CD8-positive, alpha-beta memory T cell (primary cell): Measurements from ENCODE around the gene RPL29. TPM values are rescaled to one million over a fixed set of nuclear protein-coding genes. Genes with fewer than 3 reads are reported as not detected.

Experiments used
- CTCF ChIA-PET: fragments of 350-600 bp; sonication (Branson Sonifier 250); formaldehyde crosslinking; loops from one replicate; lab custom pipeline; 2021; ENCODE audit warnings: antibody characterized with exemption; lab: Charles Lee
- POLR2A ChIA-PET: fragments of 350-600 bp; sonication (Branson Sonifier 250); formaldehyde crosslinking; loops from one replicate; lab custom pipeline; 2021; ENCODE audit warnings: antibody characterized with exemption; lab: Charles Lee
- DNase-seq, 5 donors: peaks; one replicate each; pipeline versions ENCODE4 v3.0.0 to v3.0.0-alpha.2; 2020 to 2022; ENCODE audit warnings: mixed read lengths in 1 of 5
- H3K27ac ChIP-seq: one replicate; pipeline ENCODE4 v1.7.0; 2013; ENCODE audit warnings: low read depth, mild to moderate bottlenecking, low read length, moderate library complexity
- H3K27me3 ChIP-seq: 2 replicates; pipeline ENCODE4 v1.7.0; 2013; ENCODE audit warnings: low read length, mild to moderate bottlenecking; ENCODE audit not compliant: insufficient read depth, poor library complexity, severe bottlenecking
- H3K36me3 ChIP-seq: 2 replicates; pipeline ENCODE4 v1.7.0; 2013; ENCODE audit warnings: mild to moderate bottlenecking, low read length, moderate library complexity; ENCODE audit not compliant: insufficient read depth
- H3K4me1 ChIP-seq: 2 replicates; pipeline ENCODE4 v1.7.0; 2013; ENCODE audit warnings: mild to moderate bottlenecking, low read length, moderate library complexity; ENCODE audit not compliant: insufficient read depth
- H3K4me3 ChIP-seq: 2 replicates; pipeline ENCODE4 v1.7.0; 2013; ENCODE audit warnings: mild to moderate bottlenecking, low read length
- H3K9me3 ChIP-seq: 2 replicates; pipeline ENCODE4 v1.7.0; 2013; ENCODE audit warnings: mild to moderate bottlenecking, low read length
- H3K27ac Mint-ChIP-seq, 8 donors: one replicate each; pipeline ENCODE4 v1.8.0; 2020 to 2021; ENCODE audit warnings: mixed read lengths in 8 of 8, mild to moderate bottlenecking in 6 of 8, inconsistent platforms in 3 of 8, moderate library complexity in 3 of 8
- H3K27me3 Mint-ChIP-seq, 2 donors: one replicate each; pipeline ENCODE4 v1.8.0; 2020 to 2021; ENCODE audit warnings: mixed read lengths in 2 of 2, mild to moderate bottlenecking in 1 of 2, moderate library complexity in 1 of 2
- H3K36me3 Mint-ChIP-seq, 3 donors: one replicate each; pipeline ENCODE4 v1.8.0; 2020 to 2021; ENCODE audit warnings: mixed read lengths in 3 of 3, inconsistent platforms in 1 of 3, mild to moderate bottlenecking in 1 of 3
- H3K4me1 Mint-ChIP-seq, 3 donors: one replicate each; pipeline ENCODE4 v1.8.0; 2020 to 2021; ENCODE audit warnings: mixed read lengths in 3 of 3, inconsistent platforms in 1 of 3, mild to moderate bottlenecking in 1 of 3
- H3K4me3 Mint-ChIP-seq, 7 donors: one replicate each; pipeline ENCODE4 v1.8.0; 2020 to 2021; ENCODE audit warnings: mixed read lengths in 7 of 7, mild to moderate bottlenecking in 6 of 7, moderate library complexity in 4 of 7, inconsistent platforms in 2 of 7
- H3K9me3 Mint-ChIP-seq, 5 donors: one replicate each; pipeline ENCODE4 v1.8.0; 2020 to 2022; ENCODE audit warnings: mixed read lengths in 5 of 5, mild to moderate bottlenecking in 3 of 5, moderate library complexity in 2 of 5, inconsistent platforms in 1 of 5
- polyA plus RNA-seq: library from polyadenylated mRNA; unstranded; fragments of 300-500 nt; fragmentation: Illumina TruSeq; gene quantifications from one replicate; pipeline ENCODE4 v1.2.3, GENCODE V29; 2021
- total RNA-seq, 2 experiments: library from RNA; stranded (reverse); gene quantifications; one replicate each; pipeline ENCODE4 v1.2.3, GENCODE V29; 2021

Gene RPL29
- total and polyA plus RNA-seq, 3 experiments from 2014 or later, result 1,261 to 1,382 (median 1,367) TPM

GRCh38 chr3:51959651-51960050 lies 36.0 kb downstream of the RPL29 start:
- no peak overlapping the region for H3K4me3 Mint-ChIP-seq
- CTCF ChIA-PET, result interaction anchor here (1.1 to 3.7 kb wide), 2 partner anchors 13 to 18 kb away, joined by 4 to 16 read pairs; partner anchors contain the start of genes ABHD14B and RRP9
- no peak overlapping the region for H3K27ac ChIP-seq
- H3K9me3 Mint-ChIP-seq, result no peaks in the 10 kb centered on the region
- peaks cover 2 to 12% (median 6%) of the 10 kb centered on the region in 3 donors for H3K36me3 Mint-ChIP-seq
- H3K27ac Mint-ChIP-seq, result no peak overlapping the region
- no peak overlapping the region for H3K4me3 ChIP-seq
- H3K27me3 Mint-ChIP-seq, result peaks cover 12 to 27% of the 10 kb centered on the region in 2 donors
- H3K4me1 Mint-ChIP-seq, result peaks cover 5 to 9% (median 6%) of the 10 kb centered on the region in 3 donors
- POLR2A ChIA-PET, result no interaction called here
- H3K4me1 ChIP-seq, result peaks cover 6% of the 10 kb centered on the region
- H3K36me3 ChIP-seq, result no peaks in the 10 kb centered on the region
- no peak for DNase-seq
- H3K9me3 ChIP-seq, result no peaks in the 10 kb centered on the region
- peaks cover 18% of the 10 kb centered on the region for H3K27me3 ChIP-seq

DNA sequence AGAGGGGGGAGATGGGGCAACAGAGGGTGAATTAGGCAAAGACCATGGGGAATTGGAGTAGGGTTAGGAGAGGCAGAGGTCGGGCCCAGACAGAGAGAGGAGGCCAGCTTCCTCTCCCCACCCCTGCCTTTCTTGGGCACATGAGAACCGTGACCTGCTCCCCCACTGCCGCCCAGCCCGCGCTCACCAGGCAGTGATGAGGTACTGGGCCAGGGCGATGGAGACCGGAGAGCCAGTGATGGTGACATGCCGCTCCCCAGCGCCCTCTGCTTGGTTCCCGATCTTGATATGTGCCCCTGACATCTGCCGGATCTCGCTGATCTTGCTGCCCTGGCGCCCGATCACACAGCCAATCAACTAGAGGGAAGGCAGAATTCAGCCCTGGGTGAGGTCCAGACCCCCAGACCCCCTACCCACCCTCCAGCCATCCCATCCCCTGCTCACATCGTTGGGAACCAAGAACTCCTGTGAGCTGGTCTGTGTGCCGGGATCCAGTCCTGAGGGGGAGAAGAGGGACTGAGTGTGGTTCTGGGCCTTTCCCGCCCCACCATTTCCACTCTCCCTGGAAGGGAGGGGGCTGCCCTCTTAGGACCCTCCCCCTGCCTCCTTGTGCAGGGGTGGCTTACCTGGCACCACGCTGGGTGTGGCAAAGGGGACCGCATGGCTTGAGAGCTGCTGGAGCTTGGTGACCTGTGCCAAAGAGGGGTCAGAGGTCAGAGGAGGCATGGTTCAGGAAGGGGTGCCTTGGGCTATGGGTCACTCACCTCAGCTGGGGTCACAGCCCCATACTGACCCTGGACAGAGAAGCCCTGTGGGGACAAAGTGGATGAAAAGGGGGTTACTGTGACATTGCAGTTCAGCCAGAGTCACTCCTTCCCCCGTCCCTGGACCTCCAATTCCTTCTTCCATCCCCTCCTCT lies 36.8 kb downstream of the RPL29 start:
- Mint-ChIP-seq H3K4me1 (peaks cover 5 to 9% (median 6%) of the 10 kb centered on the region in 3 donors), H3K27me3 (peaks cover 20 to 33% of the 10 kb centered on the region in 2 donors), H3K36me3 (peaks cover 2 to 12% (median 6%) of the 10 kb centered on the region in 3 donors), H3K4me3 (no peak overlapping the region), H3K27ac (no peak overlapping the region), H3K9me3 (no peaks in the 10 kb centered on the region)
- POLR2A ChIA-PET, result no interaction called here
- Histone ChIP-seq H3K27ac (no peak overlapping the region), H3K9me3 (no peaks in the 10 kb centered on the region), H3K4me1 (peaks cover 6% of the 10 kb centered on the region), H3K27me3 (peaks cover 18% of the 10 kb centered on the region), H3K36me3 (no peaks in the 10 kb centered on the region), H3K4me3 (no peak overlapping the region)
- CTCF ChIA-PET, result interaction anchor here (1.1 to 3.7 kb wide), 2 partner anchors 14 to 17 kb away, joined by 4 to 16 read pairs; partner anchors contain the start of genes ABHD14B and RRP9
- no peak for DNase-seq

- H3K36me3 Mint-ChIP-seq, result peaks cover 2 to 12% (median 6%) of the 10 kb centered on the region in 3 donors
- ChIA-PET CTCF (interaction anchor here (1.7 to 3.7 kb wide), 2 partner anchors 15 to 36 kb away, joined by 4 to 16 read pairs; partner anchors contain the start of gene ABHD14B), POLR2A (interaction anchor here (0.6 kb wide), 1 partner anchor 25 kb away, joined by 14 read pairs; no protein-coding TSS in a partner anchor)
- no peak overlapping the region for H3K4me3 Mint-ChIP-seq
- H3K4me3 ChIP-seq, result no peak overlapping the region
- peaks cover 6% of the 10 kb centered on the region for H3K4me1 ChIP-seq
- H3K27me3 ChIP-seq, result peaks cover 18% of the 10 kb centered on the region
- H3K36me3 ChIP-seq, result no peaks in the 10 kb centered on the region
- H3K27ac ChIP-seq, result no peak overlapping the region
- no peak for DNase-seq
- peaks cover 20 to 43% of the 10 kb centered on the region in 2 donors for H3K27me3 Mint-ChIP-seq
- no peaks in the 10 kb centered on the region for H3K9me3 ChIP-seq
- H3K9me3 Mint-ChIP-seq, result no peaks in the 10 kb centered on the region
- H3K27ac Mint-ChIP-seq, result no peak overlapping the region
- H3K4me1 Mint-ChIP-seq, result peaks cover 5 to 9% (median 6%) of the 10 kb centered on the region in 3 donors
Observed at GRCh38 chr3:51957520-51958205, 38.0 kb downstream of the RPL29 start.

DNA sequence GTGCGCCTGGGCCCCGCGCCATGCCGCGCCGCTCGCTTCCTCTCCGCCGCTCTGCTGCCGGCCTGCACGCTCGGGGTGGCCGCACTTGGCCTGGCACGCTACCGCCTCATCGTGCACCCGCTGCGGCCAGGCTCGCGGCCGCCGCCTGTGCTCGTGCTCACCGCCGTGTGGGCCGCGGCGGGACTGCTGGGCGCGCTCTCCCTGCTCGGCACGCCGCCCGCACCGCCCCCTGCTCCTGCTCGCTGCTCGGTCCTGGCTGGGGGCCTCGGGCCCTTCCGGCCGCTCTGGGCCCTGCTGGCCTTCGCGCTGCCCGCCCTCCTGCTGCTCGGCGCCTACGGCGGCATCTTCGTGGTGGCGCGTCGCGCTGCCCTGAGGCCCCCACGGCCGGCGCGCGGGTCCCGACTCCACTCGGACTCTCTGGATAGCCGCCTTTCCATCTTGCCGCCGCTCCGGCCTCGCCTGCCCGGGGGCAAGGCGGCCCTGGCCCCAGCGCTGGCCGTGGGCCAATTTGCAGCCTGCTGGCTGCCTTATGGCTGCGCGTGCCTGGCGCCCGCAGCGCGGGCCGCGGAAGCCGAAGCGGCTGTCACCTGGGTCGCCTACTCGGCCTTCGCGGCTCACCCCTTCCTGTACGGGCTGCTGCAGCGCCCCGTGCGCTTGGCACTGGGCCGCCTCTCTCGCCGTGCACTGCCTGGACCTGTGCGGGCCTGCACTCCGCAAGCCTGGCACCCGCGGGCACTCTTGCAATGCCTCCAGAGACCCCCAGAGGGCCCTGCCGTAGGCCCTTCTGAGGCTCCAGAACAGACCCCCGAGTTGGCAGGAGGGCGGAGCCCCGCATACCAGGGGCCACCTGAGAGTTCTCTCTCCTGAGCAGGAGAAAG lies 39.6 kb downstream of the RPL29 start:
- ChIA-PET CTCF (interaction anchor here (1.7 to 3.7 kb wide), 3 partner anchors 17 to 37 kb away, joined by 4 to 16 read pairs (median 13); partner anchors contain the start of genes ABHD14A and ABHD14B), POLR2A (interaction anchor here (0.6 kb wide), 1 partner anchor 149 kb away, joined by 3 read pairs; no protein-coding TSS in a partner anchor)
- H3K27me3 ChIP-seq, result peaks cover 18% of the 10 kb centered on the region
- Mint-ChIP-seq H3K4me3 (peak overlapping the region; percentile 15 to 69 (median 50)), H3K27ac (no peak overlapping the region), H3K36me3 (peaks cover 2 to 10% (median 6%) of the 10 kb centered on the region in 3 donors), H3K4me1 (peaks cover 5 to 9% (median 6%) of the 10 kb centered on the region in 3 donors), H3K27me3 (peaks cover 20 to 42% of the 10 kb centered on the region in 2 donors), H3K9me3 (no peaks in the 10 kb centered on the region)
- no peaks in the 10 kb centered on the region for H3K9me3 ChIP-seq
- H3K4me3 ChIP-seq, result peak overlapping the region; percentile 28
- H3K36me3 ChIP-seq, result no peaks in the 10 kb centered on the region
- peak in 3 of 5 donors; percentile 24 to 55 (median 52) for DNase-seq
- H3K4me1 ChIP-seq, result peaks cover 6% of the 10 kb centered on the region
- no peak overlapping the region for H3K27ac ChIP-seq

DNA sequence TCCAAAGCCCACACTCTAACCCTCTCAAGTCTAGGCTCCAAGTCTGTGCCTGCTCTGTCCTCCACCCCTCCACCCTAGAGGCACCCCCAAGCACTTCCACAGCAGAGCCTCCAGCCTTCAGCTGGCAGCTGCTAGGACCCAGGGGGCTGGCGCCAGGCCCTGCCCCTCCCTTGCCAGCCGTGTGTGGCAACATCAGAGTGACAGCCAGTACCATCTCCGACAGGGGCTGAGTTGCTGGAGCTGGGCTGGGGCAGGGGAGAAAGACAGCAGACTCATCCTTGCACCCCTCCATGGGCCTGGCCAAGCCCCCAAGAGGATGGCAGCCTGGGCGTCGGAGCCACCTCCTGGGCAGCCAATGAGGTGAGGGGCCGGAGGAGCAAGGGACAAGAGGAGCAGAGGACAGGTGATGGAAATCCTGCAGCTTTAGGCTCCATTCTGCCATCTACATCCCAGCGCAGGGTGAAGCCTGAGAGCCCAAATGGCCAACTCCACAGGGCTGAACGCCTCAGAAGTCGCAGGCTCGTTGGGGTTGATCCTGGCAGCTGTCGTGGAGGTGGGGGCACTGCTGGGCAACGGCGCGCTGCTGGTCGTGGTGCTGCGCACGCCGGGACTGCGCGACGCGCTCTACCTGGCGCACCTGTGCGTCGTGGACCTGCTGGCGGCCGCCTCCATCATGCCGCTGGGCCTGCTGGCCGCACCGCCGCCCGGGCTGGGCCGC lies 40.4 kb downstream of the RPL29 start, which contains the start of gene GPR62:
TSS of gene GPR62 (plus strand) at position 207 of the 718 bp plus-strand sequence. CDS start at position 479, 272 bp downstream.
- POLR2A ChIA-PET, result no interaction called here
- CTCF ChIA-PET, result interaction anchor here (0.7 to 3.0 kb wide), 4 partner anchors 9 to 19 kb away, joined by 3 to 13 read pairs (median 6); partner anchors contain the start of genes ABHD14A, ABHD14B, PARP3 and RRP9
- Histone ChIP-seq H3K36me3 (no peaks in the 10 kb centered on the region), H3K4me3 (peak within 1 kb of the TSS; percentile 28), H3K4me1 (peaks cover 6% of the 10 kb centered on the region), H3K27me3 (peaks cover 18% of the 10 kb centered on the region), H3K27ac (no peak within 1 kb of the TSS), H3K9me3 (no peaks in the 10 kb centered on the region)
- Mint-ChIP-seq H3K27me3 (peaks cover 22 to 42% of the 10 kb centered on the region in 2 donors), H3K4me3 (peak within 1 kb of the TSS in 1 of 7 donors; percentile 62), H3K4me1 (peaks cover 5 to 9% (median 6%) of the 10 kb centered on the region in 3 donors), H3K36me3 (peaks cover 2 to 6% (median 5%) of the 10 kb centered on the region in 3 donors), H3K9me3 (no peaks in the 10 kb centered on the region), H3K27ac (no peak within 1 kb of the TSS)
- DNase-seq, result no peak

- no peak overlapping the region for H3K27ac Mint-ChIP-seq
- H3K27ac ChIP-seq, result no peak overlapping the region
- H3K9me3 Mint-ChIP-seq, result no peaks in the 10 kb centered on the region
- H3K36me3 Mint-ChIP-seq, result peaks cover 2 to 6% (median 5%) of the 10 kb centered on the region in 3 donors
- H3K9me3 ChIP-seq, result no peaks in the 10 kb centered on the region
- no peak overlapping the region for H3K4me3 ChIP-seq
- H3K27me3 ChIP-seq, result peaks cover 18% of the 10 kb centered on the region
- H3K27me3 Mint-ChIP-seq, result peaks cover 22 to 42% of the 10 kb centered on the region in 2 donors
- no peak for DNase-seq
- H3K4me1 Mint-ChIP-seq, result peaks cover 5 to 9% (median 6%) of the 10 kb centered on the region in 3 donors
- no peaks in the 10 kb centered on the region for H3K36me3 ChIP-seq
- ChIA-PET POLR2A (no interaction called here), CTCF (interaction anchor here (0.7 to 3.0 kb wide), 4 partner anchors 9 to 19 kb away, joined by 3 to 13 read pairs (median 6); partner anchors contain the start of genes ABHD14A, ABHD14B, PARP3 and RRP9)
- H3K4me3 Mint-ChIP-seq, result peak overlapping the region in 1 of 7 donors; percentile 11
- peaks cover 6% of the 10 kb centered on the region for H3K4me1 ChIP-seq
Observed at GRCh38 chr3:51954713-51955112, 41.0 kb downstream of the RPL29 start.
